ENCODE measurements around the gene NLRC3. TPM values are rescaled to one million over a fixed set of nuclear protein-coding genes. Genes with fewer than 3 reads are reported as not detected.
A peak's percentile ranks its signal among the peaks of the same experiment; 100 is the strongest.

Gene NLRC3
- total RNA-seq, 1 donor from 2014 or later: 1.0 TPM

GRCh38 chr16:3601614-3602319 lies 24.6 kb upstream of the NLRC3 start:
- DNase-seq (ENCODE audit: missing footprints) (no peak), ATAC-seq (peak; percentile 16)
- intact Hi-C loops (cut with DNase I): no loop called here

- no peak for ATAC-seq
- DNase-seq (ENCODE audit: missing footprints): no peak
- intact Hi-C loops (cut with DNase I): no loop called here
Measured at GRCh38 chr16:3599922-3600321, 22.7 kb upstream of the NLRC3 start.

- DNase-seq (ENCODE audit: missing footprints): no peak
- intact Hi-C loops (cut with DNase I): no loop called here
- no peak for ATAC-seq
Measured at GRCh38 chr16:3599121-3599520, 21.9 kb upstream of the NLRC3 start.

- ATAC-seq (no peak), DNase-seq (ENCODE audit: missing footprints) (no peak)
- intact Hi-C loops (cut with DNase I): no loop called here
Measured at GRCh38 chr16:3598236-3598635, 21.0 kb upstream of the NLRC3 start.

- no peak for DNase-seq (ENCODE audit: missing footprints)
- intact Hi-C loops (cut with DNase I): no loop called here
- no peak for ATAC-seq
Measured at GRCh38 chr16:3597676-3598075, 20.5 kb upstream of the NLRC3 start.

DNA sequence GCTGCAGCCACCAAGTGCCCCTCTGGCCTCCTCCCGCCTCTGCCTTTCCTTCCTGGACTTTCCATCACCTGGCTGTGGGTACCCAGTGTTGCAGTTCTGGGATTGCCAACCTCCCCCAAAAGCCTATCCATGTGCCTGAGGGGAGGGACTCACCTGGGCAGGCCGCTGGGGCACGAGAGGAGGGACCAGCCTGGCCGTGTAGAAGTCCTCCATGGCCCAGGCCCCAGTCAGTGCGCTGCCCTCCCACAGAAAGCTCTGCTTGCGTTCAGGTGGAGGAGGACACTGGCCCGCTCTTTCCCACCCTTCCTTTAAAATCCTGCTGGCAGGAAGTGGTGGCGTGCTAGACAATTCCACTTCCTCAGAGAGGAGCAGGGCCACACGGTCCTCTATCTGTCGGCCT lies 20.0 kb upstream of the NLRC3 start:
- DNase-seq (ENCODE audit: missing footprints) (no peak), ATAC-seq (no peak)
- intact Hi-C loops (cut with DNase I): no loop called here

DNA sequence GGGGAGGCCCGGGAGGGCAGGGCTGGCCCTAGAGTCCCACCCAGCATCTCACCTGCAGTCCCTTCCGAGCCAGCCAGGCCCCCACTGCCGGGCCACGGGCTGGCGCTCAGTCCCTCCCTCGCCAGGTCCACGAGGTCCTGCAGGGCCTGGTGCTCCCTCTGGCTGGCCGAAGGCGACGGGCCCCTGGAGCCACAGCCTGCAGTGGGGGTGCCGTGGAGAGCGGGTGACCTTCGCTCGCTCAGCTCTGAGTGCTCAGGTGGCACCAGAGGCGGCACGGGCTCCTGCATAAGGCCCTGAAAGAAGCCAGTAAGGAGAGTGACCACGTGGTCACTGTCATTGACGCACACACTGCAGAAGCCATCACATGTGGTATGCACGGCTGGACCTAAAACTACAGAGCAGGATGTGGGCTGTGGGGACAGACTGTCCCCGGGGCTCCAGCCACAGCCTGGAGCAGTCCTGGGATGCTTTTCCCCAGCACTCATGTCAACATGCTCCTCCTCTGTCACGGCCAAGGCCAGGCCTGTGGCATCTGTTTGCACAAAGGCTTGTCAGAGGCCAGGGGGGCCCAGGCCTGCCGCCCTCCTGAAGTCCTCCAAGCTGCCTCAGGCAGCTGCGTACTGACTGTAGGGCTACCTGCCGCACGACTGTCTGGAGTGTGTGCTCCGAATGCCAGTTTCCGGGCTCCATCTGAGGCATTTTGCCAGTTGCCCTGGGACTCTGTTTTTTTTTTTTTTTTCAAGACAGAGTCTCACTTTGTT lies 19.1 kb upstream of the NLRC3 start:
- no peak for DNase-seq (ENCODE audit: missing footprints)
- intact Hi-C loops (cut with DNase I): no loop called here
- peak; percentile 45 for ATAC-seq

GRCh38 chr16:3595521-3596021 lies 18.4 kb upstream of the NLRC3 start:
- ATAC-seq: no peak
- DNase-seq (ENCODE audit: missing footprints): no peak
- intact Hi-C loops (cut with DNase I): no loop called here

DNA sequence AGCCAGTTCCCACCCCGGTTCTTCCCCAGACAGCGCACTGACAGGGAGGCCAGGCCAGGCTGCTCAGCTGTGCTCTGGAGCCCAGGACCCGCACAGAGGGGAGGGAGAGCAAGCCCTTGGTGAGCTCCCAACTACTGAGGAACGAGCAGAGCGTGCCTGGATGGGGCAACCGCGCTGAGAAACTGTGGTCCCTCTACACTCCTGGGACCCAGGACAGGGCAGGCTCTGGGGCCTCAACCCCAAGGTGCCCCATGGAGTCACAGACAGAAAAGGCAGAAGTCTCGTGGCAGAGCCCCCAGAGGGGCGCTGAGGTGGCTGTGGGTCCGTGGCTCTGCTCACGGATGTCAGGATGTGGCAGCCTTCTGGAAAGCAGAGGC lies 17.9 kb upstream of the NLRC3 start:
- intact Hi-C loops (cut with DNase I): no loop called here
- ATAC-seq: no peak
- DNase-seq (ENCODE audit: missing footprints): no peak

DNA sequence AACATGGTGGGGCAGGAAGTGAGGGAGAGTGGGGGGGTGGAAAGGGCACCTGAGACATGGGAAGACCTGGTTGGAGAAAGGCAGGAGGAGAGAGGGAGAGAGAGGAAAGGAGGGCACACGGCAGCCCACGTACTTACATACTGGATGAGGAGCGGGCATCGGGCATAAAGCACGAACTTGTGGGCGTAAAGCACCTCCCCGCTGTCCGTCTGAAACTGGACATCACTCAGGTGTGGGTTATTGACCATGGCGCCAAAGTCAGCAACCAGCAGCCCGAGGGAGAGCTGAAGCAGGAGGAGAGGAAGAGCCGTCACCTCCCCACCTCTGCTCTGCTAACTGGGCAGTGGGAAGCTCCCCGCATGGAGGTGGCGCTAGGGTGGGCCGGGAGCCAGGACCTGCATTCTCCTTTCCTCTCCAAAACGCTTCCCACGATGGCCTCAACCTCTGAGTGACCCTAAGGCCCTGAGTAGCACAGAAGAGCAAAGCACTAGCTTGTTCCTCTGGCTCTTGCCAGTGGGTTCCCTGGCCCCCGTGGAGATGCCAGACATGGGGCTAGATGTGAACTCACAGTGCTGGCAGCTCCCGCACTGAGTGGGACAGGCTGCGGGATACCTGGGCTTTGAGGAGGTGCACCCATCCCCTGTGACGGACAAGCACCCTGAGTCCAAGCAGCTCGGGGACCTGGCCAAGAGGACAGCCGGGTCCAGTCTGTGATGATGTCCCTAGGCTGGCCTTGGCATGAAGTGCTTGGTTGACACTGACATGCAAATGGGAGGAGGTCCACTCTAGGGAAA lies 17.3 kb upstream of the NLRC3 start:
- intact Hi-C loops (cut with DNase I): loop anchor here (5.0 kb wide), 1 partner anchor 47 kb away; no protein-coding TSS in a partner anchor
- ATAC-seq (no peak), DNase-seq (ENCODE audit: missing footprints) (no peak)

GRCh38 chr16:3592559-3592958 lies 15.4 kb upstream of the NLRC3 start:
- intact Hi-C loops (cut with DNase I): loop anchor here (5.0 kb wide), 1 partner anchor 45 kb away; no protein-coding TSS in a partner anchor
- DNase-seq (ENCODE audit: missing footprints) (no peak), ATAC-seq (peak; percentile 73)

DNA sequence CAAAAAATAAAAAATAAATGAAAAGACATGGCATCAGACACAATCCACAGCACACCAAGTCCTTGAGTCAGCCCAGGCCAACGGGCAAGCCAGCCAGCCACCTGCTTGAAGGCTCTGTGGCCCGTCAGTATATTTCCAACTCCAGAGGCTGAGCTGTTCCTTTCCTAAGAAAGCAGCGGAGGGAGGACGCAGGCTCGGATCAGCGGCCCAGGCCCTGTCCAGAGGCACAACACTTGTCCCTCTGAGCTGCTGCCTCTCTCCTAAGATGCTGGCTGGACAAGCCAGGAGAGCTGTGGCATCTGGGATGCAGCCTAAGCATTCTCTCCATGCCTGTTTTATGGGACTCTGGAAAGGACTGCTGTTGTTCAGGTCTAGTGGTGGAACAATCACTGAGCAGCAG lies 14.8 kb upstream of the NLRC3 start:
- DNase-seq (ENCODE audit: missing footprints) (no peak), ATAC-seq (no peak)
- intact Hi-C loops (cut with DNase I): loop anchor here (5.0 kb wide), 1 partner anchor 45 kb away; no protein-coding TSS in a partner anchor

GRCh38 chr16:3591436-3591803 lies 14.2 kb upstream of the NLRC3 start:
- DNase-seq (ENCODE audit: missing footprints): no peak
- intact Hi-C loops (cut with DNase I): loop anchor here (5.0 kb wide), 1 partner anchor 44 kb away; no protein-coding TSS in a partner anchor
- peak; percentile 53 for ATAC-seq

DNA sequence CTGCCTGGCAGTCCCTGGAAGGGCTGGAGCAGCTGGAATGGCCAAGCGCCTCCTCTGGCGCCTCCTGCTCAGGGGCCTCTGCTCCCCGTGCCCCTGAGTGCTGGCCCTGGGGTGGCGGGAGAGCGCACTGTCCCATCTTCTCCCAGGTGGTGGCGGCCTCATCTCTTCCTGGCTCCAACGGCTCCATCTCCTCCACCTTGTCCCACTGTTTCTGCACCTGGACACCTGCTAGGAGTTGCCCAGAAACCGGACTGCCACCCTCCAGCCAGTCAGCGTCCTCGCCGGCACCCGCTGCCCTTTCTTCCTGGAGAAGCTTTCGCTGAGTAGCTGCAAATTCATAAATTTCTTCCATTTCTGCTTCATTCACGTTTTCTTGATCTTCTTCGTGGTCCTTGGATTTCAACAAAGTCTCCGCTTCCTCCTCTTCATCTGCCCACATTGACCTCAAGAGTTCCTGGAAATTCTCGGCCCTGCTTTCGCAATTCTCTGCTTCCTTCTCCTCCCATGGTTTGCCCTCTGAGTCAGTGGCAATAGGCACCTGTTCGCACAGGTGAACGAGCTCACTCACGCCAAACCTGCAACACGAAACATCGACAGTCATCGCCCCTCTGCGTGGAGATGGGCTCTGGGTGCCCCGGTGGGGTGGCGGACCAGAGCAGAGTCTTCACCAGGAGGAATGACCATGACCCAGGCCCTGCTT lies 13.7 kb upstream of the NLRC3 start:
- no peak for ATAC-seq
- DNase-seq (ENCODE audit: missing footprints): no peak
- intact Hi-C loops (cut with DNase I): loop anchor here (5.0 kb wide), 1 partner anchor 44 kb away; no protein-coding TSS in a partner anchor

DNA sequence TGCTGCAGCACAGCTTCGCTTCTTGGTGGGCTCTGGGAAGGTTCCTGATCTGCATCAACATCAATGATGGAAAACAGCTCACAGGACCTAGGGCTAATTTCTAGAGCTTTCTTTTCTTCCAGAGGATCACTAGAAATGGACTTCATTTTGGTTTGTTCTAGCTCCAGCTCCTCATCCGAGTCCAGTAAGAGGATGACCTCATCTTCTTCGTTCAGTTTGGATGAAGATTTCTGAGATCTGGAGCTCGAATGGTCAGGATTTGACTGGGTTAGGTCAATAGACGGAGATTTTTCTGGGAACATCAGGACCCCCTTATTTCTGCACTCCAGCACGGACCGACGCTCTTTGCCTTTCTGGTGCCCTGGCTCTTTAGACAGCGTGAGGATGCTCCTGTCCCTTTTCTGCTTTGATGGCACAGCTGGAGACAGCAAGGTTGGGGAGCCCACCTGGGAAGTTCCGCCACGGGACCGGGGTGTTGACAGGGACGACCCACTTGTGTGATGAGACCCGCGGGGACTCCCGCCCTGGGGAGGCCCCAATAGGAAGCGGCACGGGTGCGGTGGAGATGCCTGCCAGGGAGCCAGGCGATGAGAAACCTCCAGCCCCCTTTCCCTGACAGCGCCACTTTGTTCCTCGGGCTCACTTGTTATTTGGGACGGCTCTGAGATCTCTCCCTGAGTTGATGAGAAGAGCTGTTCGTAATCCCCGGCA lies 12.9 kb upstream of the NLRC3 start:
- ATAC-seq (no peak), DNase-seq (ENCODE audit: missing footprints) (no peak)
- intact Hi-C loops (cut with DNase I): loop anchor here (5.0 kb wide), 1 partner anchor 43 kb away; no protein-coding TSS in a partner anchor

DNA sequence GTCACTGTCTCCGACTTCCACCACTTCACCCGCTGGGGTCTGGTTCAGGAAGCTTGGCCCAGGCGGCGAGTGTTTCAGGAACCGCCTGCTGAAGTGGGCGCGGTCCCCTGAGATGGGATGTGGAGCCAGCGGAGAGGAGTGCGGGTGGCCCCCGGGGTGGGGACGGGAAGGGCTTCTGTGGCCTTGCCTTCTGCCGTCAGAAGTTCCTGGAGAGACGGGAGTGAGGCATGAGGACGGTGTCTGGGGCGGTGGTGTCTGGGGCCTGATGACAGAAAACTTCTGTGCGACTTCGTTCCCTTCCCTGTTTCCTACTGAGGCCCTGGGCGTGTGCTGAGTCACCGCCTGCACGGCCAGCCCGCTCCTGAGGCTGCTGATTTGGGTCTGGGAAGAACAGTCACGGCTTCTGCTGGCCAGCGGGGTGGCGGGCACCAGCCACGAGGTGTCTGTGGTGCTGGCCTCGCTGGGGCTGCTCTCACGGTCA lies 12.3 kb upstream of the NLRC3 start:
- intact Hi-C loops (cut with DNase I): no loop called here
- ATAC-seq: peak; percentile 20
- DNase-seq (ENCODE audit: missing footprints): no peak

GRCh38 chr16:3589001-3589400 lies 11.8 kb upstream of the NLRC3 start:
- ATAC-seq: no peak
- no peak for DNase-seq (ENCODE audit: missing footprints)
- intact Hi-C loops (cut with DNase I): no loop called here

DNA sequence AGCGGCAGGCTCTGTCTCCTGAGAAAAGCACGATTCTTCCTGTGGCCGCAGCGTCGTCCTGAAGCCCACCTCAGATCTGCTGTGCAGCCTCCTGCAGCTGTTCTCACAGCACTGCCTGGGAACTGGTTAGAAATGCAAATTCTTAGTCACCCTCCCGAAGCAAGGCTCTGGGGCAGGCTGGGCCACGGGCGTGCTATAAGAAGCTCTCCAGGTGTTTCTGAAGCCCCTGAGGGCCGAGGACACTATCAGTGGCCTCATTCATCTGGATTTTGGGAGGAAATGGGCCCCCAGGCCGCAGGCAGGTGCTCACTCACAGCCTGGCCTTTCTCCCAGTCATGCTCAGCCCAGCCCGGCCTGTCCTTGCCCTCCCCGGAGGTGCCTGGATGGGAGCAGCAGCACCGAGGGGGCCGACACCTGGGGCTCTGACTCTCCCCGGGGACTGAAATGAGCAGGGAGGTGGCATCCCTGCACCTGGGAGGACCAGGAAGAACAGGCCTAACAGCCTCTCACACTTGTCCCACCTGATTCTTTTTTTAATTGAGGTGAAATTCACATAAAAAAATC lies 10.4 kb upstream of the NLRC3 start:
- DNase-seq (ENCODE audit: missing footprints): no peak
- intact Hi-C loops (cut with DNase I): no loop called here
- ATAC-seq: no peak

Measured in Right ventricle myocardium inferior (tissue), 1 donor.